Occipital lobe (tissue), 2 donors: ENCODE results near the gene TTLL10. TPM values are rescaled to one million over a fixed set of nuclear protein-coding genes. Genes with fewer than 3 reads are reported as not detected.

Experiments used
- DNase-seq: peaks from one replicate; lab custom pipeline; 2025; lab: John Stamatoyannopoulos, UW
- total RNA-seq: library from RNA; depleted of rRNA; stranded (reverse); fragments of >200 nt; gene quantifications from one replicate; pipeline ENCODE4 v1.2.3, GENCODE V29; 2014

The TTLL10 gene
- total RNA-seq, 1 donor from 2014 or later, result not detected

- no peak for DNase-seq
These were observed 60.6 kb downstream of the TTLL10 start for GRCh38 chr1:1234180-1234808.

- DNase-seq, result no peak
These were observed 61.5 kb downstream of the TTLL10 start for GRCh38 chr1:1235016-1235744.

- no peak for DNase-seq
These were observed 62.6 kb downstream of the TTLL10 start for GRCh38 chr1:1236176-1236763.

GRCh38 chr1:1236945-1237873 is 63.5 kb downstream of the TTLL10 start:
- DNase-seq, result no peak

- no peak for DNase-seq
These were observed 64.4 kb downstream of the TTLL10 start for GRCh38 chr1:1237874-1238701.

- DNase-seq, result no peak
These were observed 65.1 kb downstream of the TTLL10 start for GRCh38 chr1:1238702-1239178.

- no peak for DNase-seq
These were observed 65.5 kb downstream of the TTLL10 start for GRCh38 chr1:1239227-1239613.

GRCh38 chr1:1239614-1240347 is 66.1 kb downstream of the TTLL10 start:
- no peak for DNase-seq

GRCh38 chr1:1240348-1240732 is 66.7 kb downstream of the TTLL10 start:
- DNase-seq, result no peak

- DNase-seq, result no peak
These were observed 67.3 kb downstream of the TTLL10 start for GRCh38 chr1:1240822-1241587.

GRCh38 chr1:1241588-1242219 is 68.0 kb downstream of the TTLL10 start:
- no peak for DNase-seq

GRCh38 chr1:1242461-1243265 is 69.0 kb downstream of the TTLL10 start:
- no peak for DNase-seq

- no peak for DNase-seq
These were observed 69.6 kb downstream of the TTLL10 start for GRCh38 chr1:1243266-1243660.

GRCh38 chr1:1243807-1244191 is 70.1 kb downstream of the TTLL10 start:
- no peak for DNase-seq

GRCh38 chr1:1244192-1244811 is 70.6 kb downstream of the TTLL10 start:
- DNase-seq, result no peak

GRCh38 chr1:1245178-1245816 is 71.6 kb downstream of the TTLL10 start:
- no peak for DNase-seq
